Measurements from ENCODE around the gene ASTN2. TPM values are rescaled to one million over a fixed set of nuclear protein-coding genes. Genes with fewer than 3 reads are reported as not detected.

ASTN2 gene
- total and polyA plus RNA-seq, 2 donors (not counting 3 experiments of a cell fraction or from before 2014, with no cell fraction given): 1.0 to 1.9 TPM

GRCh38 chr9:116939614-116940013, 475.2 kb downstream of the ASTN2 start:
- no peak for DNase-seq (ENCODE audit: low read depth, low spot score)
- no peak overlapping the region for H3K4me2 ChIP-seq (ENCODE audit: insufficient read depth, low read length)
- TF ChIP-seq CTCF (IDR thresholded peaks at IDR 0.05; ENCODE audit: extremely low read depth in 1 of 2, insufficient read depth in 1 of 2, low read depth in 1 of 2, low read length in 2 of 2) (no peak), JUN (IDR thresholded peaks at IDR 0.05; ENCODE audit: borderline replicate concordance, insufficient read depth, insufficient read length, low read depth) (no peak), EZH2 (IDR thresholded peaks at IDR 0.05; ENCODE audit: borderline replicate concordance, low read depth, low read length, severe bottlenecking) (no peak)
- H3K36me3 ChIP-seq (ENCODE audit: control insufficient read depth in 2 of 2, extremely low read depth in 1 of 2, insufficient read depth in 2 of 2, low read length in 2 of 2): no peaks in the 10 kb centered on the region
- H3K9ac ChIP-seq (replicated peaks; ENCODE audit: extremely low read depth, insufficient read depth, low read length): no peak overlapping the region
- no peaks in the 10 kb centered on the region for H3K4me1 ChIP-seq (ENCODE audit: control insufficient read depth, extremely low read depth, insufficient read depth, low read length)
- no peaks in the 10 kb centered on the region for H3K79me2 ChIP-seq (ENCODE audit: control insufficient read depth, insufficient read depth, low read length)
- dilution Hi-C loops (cut with MboI; ENCODE audit: extremely low pct_ligation_motif_present, low sequenced_read_pairs): no loop called here
- no peak overlapping the region for H3K27ac ChIP-seq (ENCODE audit: insufficient read depth, low read depth, low read length)
- no peak for FAIRE-seq
- peaks cover 4% of the 10 kb centered on the region for H3K9me3 ChIP-seq (replicated peaks; ENCODE audit: control insufficient read depth, insufficient read depth, low read length)
- H3K9me1 ChIP-seq (replicated peaks; ENCODE audit: control insufficient read depth, extremely low read depth, insufficient read depth, low read length): no peaks in the 10 kb centered on the region
- no TSS peak for BruUV-seq (replicated peaks)
- intact Hi-C loops (cut with micrococcal nuclease): no loop called here
- no peaks in the 10 kb centered on the region for H4K20me1 ChIP-seq (replicated peaks; ENCODE audit: control insufficient read depth, extremely low read depth, insufficient read depth, low read length)
- ChIA-PET POLR2A (no interaction called here), CTCF (no interaction called here)
- no peak overlapping the region for H3K4me3 ChIP-seq (replicated peaks in 1 of 3; ENCODE audit: insufficient read depth in 1 of 3, low read depth in 1 of 3, low read length in 3 of 3)
- no peak overlapping the region for H2AFZ ChIP-seq (ENCODE audit: low read depth, low read length)
- H3K27me3 ChIP-seq (ENCODE audit: control insufficient read depth in 2 of 2, insufficient read depth in 2 of 2, low read length in 2 of 2): no peaks in the 10 kb centered on the region

- POLR2A ChIA-PET: no interaction called here
- Histone ChIP-seq H3K36me3 (ENCODE audit: control insufficient read depth in 2 of 2, extremely low read depth in 1 of 2, insufficient read depth in 2 of 2, low read length in 2 of 2) (no peaks in the 10 kb centered on the region), H3K27me3 (ENCODE audit: control insufficient read depth in 2 of 2, insufficient read depth in 2 of 2, low read length in 2 of 2) (no peaks in the 10 kb centered on the region), H3K9ac (replicated peaks; ENCODE audit: extremely low read depth, insufficient read depth, low read length) (no peak overlapping the region), H3K4me3 (replicated peaks in 1 of 3; ENCODE audit: insufficient read depth in 1 of 3, low read depth in 1 of 3, low read length in 3 of 3) (no peak overlapping the region), H3K4me1 (ENCODE audit: control insufficient read depth, extremely low read depth, insufficient read depth, low read length) (no peaks in the 10 kb centered on the region), H2AFZ (ENCODE audit: low read depth, low read length) (no peak overlapping the region), H3K79me2 (ENCODE audit: control insufficient read depth, insufficient read depth, low read length) (no peaks in the 10 kb centered on the region), H3K4me2 (ENCODE audit: insufficient read depth, low read length) (no peak overlapping the region), H4K20me1 (replicated peaks; ENCODE audit: control insufficient read depth, extremely low read depth, insufficient read depth, low read length) (no peaks in the 10 kb centered on the region), H3K27ac (ENCODE audit: insufficient read depth, low read depth, low read length) (no peak overlapping the region), H3K9me1 (replicated peaks; ENCODE audit: control insufficient read depth, extremely low read depth, insufficient read depth, low read length) (no peaks in the 10 kb centered on the region), H3K9me3 (replicated peaks; ENCODE audit: control insufficient read depth, insufficient read depth, low read length) (peaks cover 4% of the 10 kb centered on the region)
- FAIRE-seq (no peak), DNase-seq (ENCODE audit: low read depth, low spot score) (no peak)
- TF ChIP-seq POLR2A (IDR thresholded peaks at IDR 0.05; ENCODE audit: low read depth, low read length): no peak
- no peak for TF ChIP-seq POLR2AphosphoS5 (IDR thresholded peaks at IDR 0.05; ENCODE audit: insufficient read depth, low read depth, low read length)
- TF ChIP-seq MYC (IDR thresholded peaks at IDR 0.05; ENCODE audit: low read depth, low read length): no peak
- TF ChIP-seq CTCF (IDR thresholded peaks at IDR 0.05; ENCODE audit: extremely low read depth in 1 of 2, insufficient read depth in 1 of 2, low read depth in 1 of 2, low read length in 2 of 2): no peak
- no peak for TF ChIP-seq FOS (IDR thresholded peaks at IDR 0.05; ENCODE audit: borderline replicate concordance, insufficient read depth, low read length)
- TF ChIP-seq JUN (IDR thresholded peaks at IDR 0.05; ENCODE audit: borderline replicate concordance, insufficient read depth, insufficient read length, low read depth): no peak
- no peak for TF ChIP-seq GATA2 (IDR thresholded peaks at IDR 0.05; ENCODE audit: insufficient read depth, insufficient read length, low read depth, low read length)
- TF ChIP-seq EZH2 (IDR thresholded peaks at IDR 0.05; ENCODE audit: borderline replicate concordance, low read depth, low read length, severe bottlenecking): no peak
- no peak for TF ChIP-seq MAX (IDR thresholded peaks at IDR 0.05; ENCODE audit: insufficient read depth, insufficient read length)
- dilution Hi-C loops (cut with MboI; ENCODE audit: extremely low pct_ligation_motif_present, low sequenced_read_pairs): no loop called here
- intact Hi-C loops (cut with micrococcal nuclease): no loop called here
- no TSS peak for BruUV-seq (replicated peaks)
- CTCF ChIA-PET: no interaction called here
Measured at GRCh38 chr9:116939161-116939560, 475.7 kb downstream of the ASTN2 start.

All from endothelial cell of umbilical vein (primary cell).